CD4-positive, alpha-beta T cell treated with Interleukin-15 for 4 hours (primary cell): Measurements from ENCODE around the gene WNK2.

Experiments used
- DNase-seq: peaks from one replicate; pipeline ENCODE4 v3.0.0-alpha.2; 2020; ENCODE audit warnings: low spot score

Gene WNK2

GRCh38 chr9:93218671-93219420 is 34.9 kb downstream of the WNK2 start:
- DNase-seq: no peak

- no peak for DNase-seq
Measured at GRCh38 chr9:93219692-93220091, 35.8 kb downstream of the WNK2 start.

GRCh38 chr9:93220627-93221026 is 36.7 kb downstream of the WNK2 start:
- no peak for DNase-seq

- DNase-seq: no peak
Measured at GRCh38 chr9:93221044-93221443, 37.1 kb downstream of the WNK2 start.

GRCh38 chr9:93222890-93223259 is 38.9 kb downstream of the WNK2 start:
- no peak for DNase-seq

DNA sequence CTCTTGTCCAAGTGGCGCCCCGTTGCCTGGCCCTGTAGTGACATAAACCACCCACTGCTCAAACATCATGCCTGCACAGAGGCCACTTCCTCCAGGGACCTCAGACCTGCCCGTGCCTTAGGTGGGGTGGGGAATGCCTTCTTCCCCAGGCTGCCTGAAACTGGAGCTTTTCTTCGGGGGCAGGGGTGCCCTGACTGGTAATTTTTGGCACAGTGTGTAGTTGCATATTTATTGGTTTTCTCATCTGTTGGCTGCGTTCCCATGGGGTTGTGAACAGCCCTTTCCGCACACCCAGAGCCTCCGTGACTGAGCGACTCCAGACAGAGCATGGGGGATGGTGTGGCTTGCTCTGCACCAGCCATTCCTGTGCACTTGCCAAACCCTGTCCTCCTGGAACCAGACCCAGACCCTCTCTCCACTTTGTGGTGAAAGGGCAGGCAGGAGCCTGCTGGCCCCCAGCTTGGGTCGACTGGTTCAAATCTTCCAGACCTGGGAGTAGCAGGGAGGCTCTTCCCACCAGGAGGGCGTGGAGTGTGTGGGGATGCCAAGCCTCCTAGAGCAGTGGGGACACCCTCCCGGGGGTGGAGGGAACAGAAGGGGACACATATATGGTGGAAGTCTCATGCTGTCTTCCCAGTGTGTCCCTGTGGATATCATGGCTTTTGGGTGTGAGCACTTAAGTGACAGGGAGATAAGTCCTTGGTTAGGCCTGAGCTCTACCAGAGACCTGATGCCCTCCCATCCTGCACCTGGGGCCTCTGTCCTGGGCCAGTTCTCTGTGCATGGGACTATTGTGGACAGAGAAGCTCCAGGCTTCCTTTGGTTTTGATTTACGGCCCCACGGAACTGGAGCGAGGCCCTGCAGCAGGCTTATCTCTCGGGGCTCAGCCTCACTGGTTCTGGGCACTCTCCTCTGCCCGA is 39.6 kb downstream of the WNK2 start:
- DNase-seq: no peak

- DNase-seq: no peak
Measured at GRCh38 chr9:93224591-93224990, 40.7 kb downstream of the WNK2 start.

DNA sequence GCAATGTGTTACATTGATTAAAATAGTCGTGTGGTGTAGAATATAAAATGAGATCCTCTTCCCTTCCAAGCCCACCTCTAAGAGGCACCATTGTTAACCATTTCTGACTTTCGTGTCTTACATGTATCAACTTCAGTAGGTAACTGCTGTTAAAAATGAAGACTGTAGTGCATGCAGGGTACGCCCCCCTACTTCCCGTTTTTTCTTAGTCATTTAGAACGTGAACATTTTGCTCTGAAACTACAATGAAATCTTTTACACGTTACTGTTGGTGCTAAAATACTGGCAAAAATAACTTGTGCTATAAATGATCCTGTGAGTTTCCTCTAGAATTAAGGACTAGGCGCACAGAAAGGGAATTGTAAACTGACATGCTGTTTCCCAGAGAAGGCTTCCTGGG is 41.5 kb downstream of the WNK2 start:
- DNase-seq: no peak

DNA sequence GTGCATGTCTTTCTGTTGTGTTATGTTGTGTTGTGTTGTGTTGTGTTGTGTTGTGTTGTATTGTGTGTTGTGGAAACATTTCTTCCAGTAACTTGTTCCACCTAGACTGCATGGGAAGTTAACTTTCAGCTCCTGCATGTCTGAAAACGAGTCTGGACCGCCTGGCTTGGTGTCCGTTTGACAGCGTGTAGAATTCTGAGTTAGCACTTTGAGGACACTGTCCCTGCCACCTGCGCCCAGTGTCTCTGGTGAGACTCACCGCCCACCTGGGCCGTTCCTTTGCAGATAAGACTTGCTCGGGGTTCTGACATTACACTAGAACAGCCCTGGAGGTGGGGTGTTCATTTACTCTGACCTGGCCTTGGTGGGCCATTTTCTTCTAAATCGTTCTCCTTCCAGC is 42.0 kb downstream of the WNK2 start:
- no peak for DNase-seq

DNA sequence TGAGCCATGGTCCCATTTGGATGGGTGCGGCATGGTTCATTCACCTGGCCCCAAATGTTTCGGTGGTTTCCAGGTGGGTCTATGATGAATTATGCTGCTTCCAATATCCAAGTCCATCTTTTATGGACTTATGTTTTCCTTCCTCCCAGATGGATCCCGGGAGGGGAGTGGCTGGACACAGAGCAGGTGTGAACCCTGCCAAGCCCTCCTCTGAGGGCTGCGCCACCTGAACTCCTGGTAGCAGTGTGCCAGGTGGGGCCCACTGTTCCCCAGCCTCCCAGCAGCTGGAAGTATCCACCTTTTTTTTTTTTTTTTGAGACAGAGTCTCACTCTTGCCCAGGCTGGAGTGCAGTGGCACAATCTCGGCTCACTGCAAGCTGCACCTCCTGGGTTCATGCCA is 42.9 kb downstream of the WNK2 start:
- DNase-seq: no peak

- DNase-seq: no peak
Measured at GRCh38 chr9:93228030-93228429, 44.1 kb downstream of the WNK2 start.

DNA sequence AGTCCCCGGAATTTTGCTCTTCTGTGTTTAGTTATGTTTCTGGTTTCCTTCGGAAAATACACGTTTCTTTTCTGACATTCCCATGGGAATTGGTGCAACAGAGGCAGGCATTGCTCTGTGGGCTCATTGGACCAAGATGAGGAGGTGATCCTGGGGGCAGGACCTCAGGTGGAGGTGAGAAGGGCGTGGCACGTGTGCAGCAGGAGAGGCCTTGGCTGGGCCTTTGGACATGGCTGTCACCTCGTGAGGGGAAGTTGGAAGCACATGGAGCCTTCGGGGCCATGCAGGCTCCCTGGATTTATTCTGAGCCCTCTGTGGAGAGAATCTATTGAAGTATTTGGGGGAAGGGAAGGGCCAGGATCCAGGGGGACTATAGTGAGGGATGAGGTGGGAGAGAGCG is 44.5 kb downstream of the WNK2 start:
- DNase-seq: no peak

DNA sequence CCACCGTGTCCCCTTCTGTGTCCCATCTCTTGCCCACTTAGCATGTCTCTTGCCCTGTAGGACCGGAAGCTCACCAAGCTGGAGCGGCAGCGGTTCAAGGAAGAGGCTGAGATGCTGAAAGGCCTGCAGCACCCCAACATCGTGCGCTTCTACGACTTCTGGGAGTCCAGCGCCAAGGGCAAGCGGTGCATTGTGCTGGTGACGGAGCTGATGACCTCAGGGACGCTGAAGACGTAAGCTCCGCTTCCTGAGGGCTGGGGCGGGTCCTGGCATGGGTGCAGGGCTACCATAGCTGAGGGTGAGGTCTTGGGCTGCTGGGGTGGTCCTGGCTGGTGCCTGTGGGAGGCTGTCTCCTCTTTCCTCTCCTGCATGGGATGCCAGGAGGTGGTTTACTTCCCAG is 45.7 kb downstream of the WNK2 start:
- no peak for DNase-seq

DNA sequence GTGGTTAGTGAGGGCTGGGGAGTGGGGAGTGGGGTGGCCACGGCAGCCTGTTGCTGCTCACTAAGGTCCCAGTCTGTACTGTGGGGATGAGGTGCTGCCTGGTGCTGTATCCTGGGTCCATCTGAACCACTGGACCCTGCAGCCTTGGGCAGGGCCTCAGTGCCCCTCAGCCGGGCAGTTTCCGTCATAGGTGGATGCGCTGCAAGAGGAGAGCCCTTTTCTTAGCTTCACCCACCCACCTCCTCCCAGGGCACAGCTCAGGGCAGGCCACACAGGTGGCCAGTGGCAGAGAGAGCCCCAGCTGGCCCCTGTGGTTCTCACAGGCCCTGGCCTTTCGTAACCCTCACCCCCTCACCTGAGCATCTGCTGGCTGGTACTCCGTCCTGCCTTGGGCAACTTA is 46.2 kb downstream of the WNK2 start:
- no peak for DNase-seq

GRCh38 chr9:93230601-93231000 is 46.7 kb downstream of the WNK2 start:
- no peak for DNase-seq

DNA sequence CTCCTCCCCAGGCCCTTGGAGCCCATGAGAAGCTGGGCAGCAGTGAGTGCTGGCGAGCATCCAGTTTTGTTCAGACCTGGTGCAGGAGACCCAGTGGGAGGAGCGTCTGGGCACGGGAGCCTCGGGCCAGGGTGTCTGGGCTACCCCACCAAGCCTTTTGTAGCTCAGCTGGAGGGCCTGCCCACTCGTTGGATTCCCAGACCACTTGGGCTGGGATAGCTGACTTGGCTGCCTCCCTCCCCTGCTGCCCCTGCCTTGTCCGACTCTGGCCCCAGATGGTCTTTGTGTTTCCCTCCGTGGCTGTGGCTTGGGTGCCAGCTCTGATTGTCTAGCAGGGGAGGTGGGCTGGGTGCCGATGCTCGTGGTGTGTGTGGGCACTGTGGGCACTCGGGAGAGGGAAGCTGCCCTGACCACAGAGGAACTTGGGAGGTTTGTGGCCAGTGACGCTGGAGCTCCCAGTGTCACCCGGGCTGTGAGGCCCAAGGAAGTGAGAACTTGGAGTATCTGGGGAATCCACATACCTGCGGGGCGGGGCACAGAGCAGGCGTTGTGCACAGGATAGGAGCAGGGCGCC is 47.3 kb downstream of the WNK2 start:
- no peak for DNase-seq

- DNase-seq: no peak
Measured at GRCh38 chr9:93231716-93232115, 47.8 kb downstream of the WNK2 start.

GRCh38 chr9:93232388-93232960 is 48.5 kb downstream of the WNK2 start:
- no peak for DNase-seq

DNA sequence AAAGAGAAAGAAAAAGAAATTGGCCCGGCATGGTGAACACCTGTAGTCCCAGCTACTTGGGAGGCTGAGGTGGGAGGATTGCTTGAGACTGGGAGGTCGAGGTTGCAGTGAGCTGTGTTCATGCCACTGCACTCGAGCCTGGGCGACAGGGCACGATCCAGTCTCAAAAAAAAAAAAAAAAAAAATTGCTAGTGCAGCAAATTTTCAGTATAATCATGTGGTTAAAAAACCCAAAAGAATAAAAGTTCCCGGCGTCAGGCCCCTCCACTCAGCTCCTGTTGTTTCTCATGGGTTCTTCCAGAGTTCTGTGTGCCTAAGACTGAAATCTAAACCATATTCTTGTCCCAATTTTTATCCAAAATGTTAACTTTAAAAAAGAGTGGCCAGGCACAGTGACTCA is 49.1 kb downstream of the WNK2 start:
- no peak for DNase-seq

GRCh38 chr9:93234600-93234999 is 50.7 kb downstream of the WNK2 start:
- no peak for DNase-seq

DNA sequence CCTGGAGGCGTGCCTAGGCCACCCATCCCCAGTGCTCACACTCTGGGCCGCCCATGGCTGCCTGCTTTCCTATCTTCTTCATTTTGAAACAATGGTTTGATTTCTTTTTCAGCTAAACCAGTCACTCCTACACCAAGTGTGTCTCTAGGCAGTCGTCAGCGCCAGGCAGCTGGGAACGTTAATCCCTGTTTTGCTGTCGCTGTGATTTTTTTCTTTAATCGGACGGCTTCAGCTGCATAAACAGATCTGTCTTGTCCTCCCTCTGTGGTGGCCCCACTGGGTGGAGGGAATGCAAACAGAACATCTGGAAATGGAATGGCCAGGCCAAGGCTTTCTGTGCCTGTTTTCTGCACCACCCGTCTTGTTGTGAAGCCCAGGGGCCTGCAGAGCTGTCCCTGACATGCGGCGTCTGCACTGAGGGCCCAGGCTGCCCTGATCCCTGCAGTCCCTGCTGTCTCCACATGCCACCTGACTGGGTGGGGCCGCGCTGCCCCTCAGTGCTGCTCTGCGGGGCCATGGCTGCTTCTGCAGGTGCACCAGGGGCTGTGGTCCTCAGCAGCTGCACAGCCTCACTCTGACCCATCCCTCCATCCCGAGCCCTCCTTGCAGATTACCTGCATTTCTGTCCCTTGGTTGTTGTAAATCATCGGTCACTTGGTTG is 51.5 kb downstream of the WNK2 start:
- DNase-seq: no peak

DNA sequence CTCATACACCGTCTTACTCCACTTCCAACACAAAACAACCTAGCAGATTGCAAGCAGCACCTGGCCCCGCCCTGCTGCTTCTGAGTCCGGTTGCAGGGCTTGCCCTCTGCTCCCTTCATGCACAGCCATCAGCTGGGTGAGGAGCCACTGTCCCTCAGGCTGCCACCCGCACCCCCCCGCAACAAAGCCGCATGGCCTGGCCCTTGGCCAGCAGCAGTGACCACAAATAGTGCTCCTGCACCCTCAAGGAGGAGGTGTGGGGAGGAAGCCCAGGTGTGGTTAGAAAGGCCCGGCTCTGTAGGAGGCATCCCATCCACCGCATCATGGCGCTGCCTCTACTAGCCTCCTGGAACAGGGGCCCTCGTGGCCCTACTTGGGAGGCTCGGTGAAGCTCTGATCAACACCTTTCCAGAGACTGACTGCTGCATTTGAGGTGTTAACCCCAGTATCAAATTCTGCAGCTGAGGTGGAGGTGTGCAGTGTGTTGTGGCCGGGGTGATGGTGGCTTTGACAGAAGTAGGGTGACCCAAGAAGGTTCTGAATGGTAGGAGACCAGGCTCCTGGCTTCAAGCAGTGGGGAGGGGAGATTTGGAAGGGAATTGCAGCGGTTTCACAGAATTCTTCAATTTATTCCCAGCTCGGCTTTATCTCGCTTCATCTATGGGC is 52.7 kb downstream of the WNK2 start:
- peak; percentile 4 for DNase-seq
